Natural killer cell treated with Interleukin-12 subunit alpha and Interleukin-12 subunit beta and Interleukin-15 and Interleukin-18, amount 100 ng/mL, for 72 hours (primary cell): ENCODE results near the gene SLC9A9. TPM values are rescaled to one million over a fixed set of nuclear protein-coding genes. Genes with fewer than 3 reads are reported as not detected.
"Not testable (repeated sequence)": the region's sequence is repeated elsewhere in the genome, so short reads cannot be mapped to it uniquely, and the experiment has no call there.

Experiments used
- ATAC-seq, 2 donors: fragments of 150-1000 bp; cut with Tn5 transposase in 1 of 2; sonication (Bioruptor Pico), chemical (Tn5 transposase) in 1 of 2; 2 replicates each; pipeline ENCODE4 v1.10.0; 2021
- DNase-seq: peaks from one replicate; pipeline ENCODE4 v3.0.0; 2022; ENCODE audit warnings: low spot score
- H3K27ac Mint-ChIP-seq, 2 donors: 1 replicate in 1 of 2; 2 replicates in 1 of 2; pipeline ENCODE4 v1.8.0; 2022; ENCODE audit warnings: mixed read lengths in 2 of 2, mild to moderate bottlenecking in 1 of 2, moderate library complexity in 1 of 2
- H3K27me3 Mint-ChIP-seq, 2 donors: 1 replicate in 1 of 2; 2 replicates in 1 of 2; pipeline ENCODE4 v1.8.0; 2022; ENCODE audit warnings: mixed read lengths in 2 of 2
- H3K36me3 Mint-ChIP-seq: one replicate; pipeline ENCODE4 v1.8.0; 2022; ENCODE audit warnings: mixed read lengths
- H3K4me1 Mint-ChIP-seq, 2 donors: 1 replicate in 1 of 2; 2 replicates in 1 of 2; pipeline ENCODE4 v1.8.0; 2022; ENCODE audit warnings: low read depth in 2 of 2, mixed read lengths in 2 of 2, mild to moderate bottlenecking in 1 of 2
- H3K4me3 Mint-ChIP-seq: one replicate; pipeline ENCODE4 v1.8.0; 2022; ENCODE audit warnings: mixed read lengths
- H3K9me3 Mint-ChIP-seq: 2 replicates; pipeline ENCODE4 v1.8.0; 2022; ENCODE audit warnings: mixed read lengths
- total RNA-seq, 2 donors: library from RNA; stranded (reverse); gene quantifications; one replicate each; pipeline ENCODE4 v1.2.3, GENCODE V29; 2022

The SLC9A9 gene
- total RNA-seq, 2 donors from 2014 or later: 11.0 to 11.9 TPM

GRCh38 chr3:143707848-143708247 is 140.4 kb downstream of the SLC9A9 start:
- ATAC-seq (no peak), DNase-seq (no peak)
- Mint-ChIP-seq H3K4me1 (no peaks in the 10 kb centered on the region), H3K4me3 (no peak overlapping the region), H3K36me3 (no peaks in the 10 kb centered on the region), H3K9me3 (no peaks in the 10 kb centered on the region), H3K27me3 (no peaks in the 10 kb centered on the region), H3K27ac (no peak overlapping the region)

DNA sequence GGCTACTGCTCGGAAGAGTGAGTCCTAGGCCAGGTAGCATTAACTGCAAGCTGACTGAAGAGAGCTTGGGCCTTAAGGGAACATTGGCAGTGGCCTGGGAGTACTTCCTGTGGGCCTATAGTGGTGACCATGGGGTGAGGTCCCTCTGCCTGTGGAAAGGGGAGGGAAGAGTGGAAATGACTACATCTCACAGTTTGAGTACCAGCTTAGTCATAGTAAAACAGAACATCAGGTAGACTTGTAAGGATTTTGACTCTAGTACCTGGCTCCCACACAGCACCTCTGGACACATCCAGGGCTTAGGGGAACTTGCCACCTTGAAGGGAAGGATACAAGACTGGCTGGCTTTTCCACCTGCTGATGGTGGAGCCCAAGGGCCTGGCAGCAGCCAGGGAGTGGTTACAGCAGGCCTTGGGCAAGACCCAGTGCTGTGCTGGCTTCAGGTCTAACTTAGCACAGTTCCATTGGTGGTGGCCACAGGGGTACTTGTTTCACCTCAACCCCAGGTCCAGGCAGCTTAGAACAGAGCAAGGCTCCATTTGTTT is 147.8 kb downstream of the SLC9A9 start:
- Mint-ChIP-seq H3K27ac (no peak overlapping the region), H3K9me3 (no peaks in the 10 kb centered on the region), H3K4me3 (no peak overlapping the region), H3K4me1 (no peaks in the 10 kb centered on the region), H3K36me3 (no peaks in the 10 kb centered on the region), H3K27me3 (no peaks in the 10 kb centered on the region)
- DNase-seq (no peak), ATAC-seq (no peak)

GRCh38 chr3:143699424-143699823 is 148.8 kb downstream of the SLC9A9 start:
- no peak for ATAC-seq
- no peak overlapping the region for H3K4me3 Mint-ChIP-seq

GRCh38 chr3:143698682-143699303 is 149.5 kb downstream of the SLC9A9 start:
- Mint-ChIP-seq H3K27me3 (no peaks in the 10 kb centered on the region), H3K27ac (no peak overlapping the region), H3K4me1 (no peaks in the 10 kb centered on the region), H3K36me3 (no peaks in the 10 kb centered on the region), H3K4me3 (no peak overlapping the region), H3K9me3 (no peaks in the 10 kb centered on the region)
- no peak for ATAC-seq
- no peak for DNase-seq

More at GRCh38 chr3:143699424-143699823, 148.8 kb downstream of the SLC9A9 start:
- no peak for DNase-seq
- Mint-ChIP-seq H3K9me3 (no peaks in the 10 kb centered on the region), H3K4me1 (no peaks in the 10 kb centered on the region), H3K27me3 (no peaks in the 10 kb centered on the region), H3K27ac (no peak overlapping the region), H3K36me3 (no peaks in the 10 kb centered on the region)

DNA sequence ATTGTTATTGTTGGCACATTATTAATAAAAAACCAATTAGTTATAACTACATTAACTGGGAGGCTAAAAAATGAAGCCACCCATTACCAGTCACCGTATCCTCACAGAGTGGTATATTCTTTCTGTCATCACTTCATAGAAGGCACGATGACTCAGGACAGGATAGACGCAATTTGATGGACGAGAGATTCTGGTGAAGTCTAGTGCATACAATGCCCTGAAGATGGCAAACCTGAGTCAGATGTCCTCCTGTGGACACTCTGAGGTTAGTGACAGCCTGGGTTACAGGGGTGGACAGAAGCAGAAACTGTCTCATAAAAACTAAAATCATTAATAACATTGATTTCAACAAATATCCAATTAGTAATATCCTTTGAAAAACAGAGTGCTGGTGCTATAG is 150.3 kb downstream of the SLC9A9 start:
- no peaks in the 10 kb centered on the region for H3K27me3 Mint-ChIP-seq
- no peaks in the 10 kb centered on the region for H3K9me3 Mint-ChIP-seq
- no peak overlapping the region for H3K27ac Mint-ChIP-seq
- ATAC-seq (no peak), DNase-seq (no peak)
- no peaks in the 10 kb centered on the region for H3K36me3 Mint-ChIP-seq
- no peak overlapping the region for H3K4me3 Mint-ChIP-seq
- no peaks in the 10 kb centered on the region for H3K4me1 Mint-ChIP-seq

DNA sequence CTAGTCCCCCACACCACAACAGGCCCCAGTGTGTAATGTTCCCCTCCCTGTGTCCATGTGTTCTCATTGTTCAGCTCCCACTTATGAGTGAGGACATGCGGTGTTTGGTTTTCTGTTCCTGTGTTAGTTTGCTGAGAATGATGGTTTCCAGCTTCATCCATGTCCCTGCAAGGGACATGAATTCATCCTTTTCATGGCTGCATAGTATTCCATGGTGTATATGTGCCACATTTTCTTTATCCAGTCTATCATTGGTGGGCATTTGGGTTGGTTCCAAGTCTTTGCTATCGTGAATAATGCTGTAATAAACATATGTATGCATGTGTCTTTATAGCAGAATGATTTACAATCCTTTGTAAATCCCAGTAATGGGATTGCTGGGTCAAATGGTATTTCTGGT is 152.9 kb downstream of the SLC9A9 start:
- DNase-seq, H3K27ac Mint-ChIP-seq, ATAC-seq, H3K27me3 Mint-ChIP-seq, H3K9me3 Mint-ChIP-seq, H3K4me1 Mint-ChIP-seq, H3K36me3 Mint-ChIP-seq, H3K4me3 Mint-ChIP-seq: not testable (repeated sequence)

GRCh38 chr3:143693506-143693905 is 154.8 kb downstream of the SLC9A9 start:
- DNase-seq: no peak
- no peak overlapping the region for H3K27ac Mint-ChIP-seq
- no peaks in the 10 kb centered on the region for H3K36me3 Mint-ChIP-seq
- no peaks in the 10 kb centered on the region for H3K27me3 Mint-ChIP-seq
- no peak for ATAC-seq
- no peaks in the 10 kb centered on the region for H3K9me3 Mint-ChIP-seq
- no peaks in the 10 kb centered on the region for H3K4me1 Mint-ChIP-seq
- no peak overlapping the region for H3K4me3 Mint-ChIP-seq

DNA sequence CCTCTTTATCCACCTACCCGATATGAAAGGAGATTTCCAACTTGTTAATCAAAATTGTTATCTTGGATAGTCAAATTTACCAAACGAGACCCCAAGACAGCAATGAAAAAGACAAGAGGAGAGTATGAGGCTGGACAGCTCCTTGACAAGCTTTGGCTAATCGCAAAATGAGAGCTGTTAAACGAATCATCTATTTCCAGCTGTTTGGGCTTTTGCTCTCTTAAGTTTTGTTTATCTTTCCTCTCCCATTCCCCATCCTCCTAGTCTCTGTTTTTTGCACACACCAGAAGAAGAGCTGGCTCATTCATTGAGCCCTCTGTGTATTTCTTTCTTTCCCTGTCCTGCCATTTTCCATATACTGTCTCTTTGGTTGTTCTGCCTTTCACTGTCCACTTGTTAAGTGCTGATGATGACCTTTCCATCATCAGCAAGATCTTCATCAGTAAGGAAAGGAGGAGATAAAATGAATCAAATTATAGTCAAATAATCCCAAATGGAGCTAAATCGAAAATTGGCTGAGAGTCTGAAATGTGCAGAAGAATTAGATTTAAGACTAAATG is 161.6 kb downstream of the SLC9A9 start:
- Mint-ChIP-seq H3K9me3 (no peaks in the 10 kb centered on the region), H3K27ac (no peak overlapping the region), H3K27me3 (no peaks in the 10 kb centered on the region), H3K4me3 (no peak overlapping the region), H3K36me3 (no peaks in the 10 kb centered on the region), H3K4me1 (no peaks in the 10 kb centered on the region)
- DNase-seq (no peak), ATAC-seq (no peak)

- Mint-ChIP-seq H3K27me3 (no peaks in the 10 kb centered on the region), H3K27ac (no peak overlapping the region), H3K4me1 (no peaks in the 10 kb centered on the region), H3K36me3 (no peaks in the 10 kb centered on the region), H3K4me3 (no peak overlapping the region), H3K9me3 (no peaks in the 10 kb centered on the region)
- no peak for ATAC-seq
- no peak for DNase-seq
These were observed 162.8 kb downstream of the SLC9A9 start for GRCh38 chr3:143685491-143685890.

DNA sequence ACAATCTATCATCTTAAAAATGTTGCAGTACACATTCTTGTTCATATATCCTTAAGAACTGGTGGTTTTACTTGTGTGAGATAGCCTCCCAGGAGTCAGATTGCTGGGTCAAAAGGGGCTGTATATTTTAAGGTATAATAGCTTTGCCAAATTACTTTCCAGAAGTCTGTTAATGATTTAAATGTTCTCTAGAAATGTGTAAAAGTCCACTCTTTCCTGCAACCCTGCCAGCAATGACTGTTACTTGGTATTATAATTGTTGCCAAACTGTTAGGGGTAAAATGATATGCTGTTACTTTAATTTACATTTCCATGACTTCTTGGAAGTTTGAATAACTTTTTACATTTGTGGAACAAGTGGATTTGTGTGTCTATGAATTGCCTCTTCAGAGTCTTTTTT is 170.8 kb downstream of the SLC9A9 start:
- H3K4me3 Mint-ChIP-seq: no peak overlapping the region
- no peaks in the 10 kb centered on the region for H3K9me3 Mint-ChIP-seq
- ATAC-seq (no peak), DNase-seq (no peak)
- peaks cover 6% of the 10 kb centered on the region in 2 donors for H3K4me1 Mint-ChIP-seq
- no peaks in the 10 kb centered on the region for H3K36me3 Mint-ChIP-seq
- H3K27ac Mint-ChIP-seq: no peak overlapping the region
- no peaks in the 10 kb centered on the region for H3K27me3 Mint-ChIP-seq

DNA sequence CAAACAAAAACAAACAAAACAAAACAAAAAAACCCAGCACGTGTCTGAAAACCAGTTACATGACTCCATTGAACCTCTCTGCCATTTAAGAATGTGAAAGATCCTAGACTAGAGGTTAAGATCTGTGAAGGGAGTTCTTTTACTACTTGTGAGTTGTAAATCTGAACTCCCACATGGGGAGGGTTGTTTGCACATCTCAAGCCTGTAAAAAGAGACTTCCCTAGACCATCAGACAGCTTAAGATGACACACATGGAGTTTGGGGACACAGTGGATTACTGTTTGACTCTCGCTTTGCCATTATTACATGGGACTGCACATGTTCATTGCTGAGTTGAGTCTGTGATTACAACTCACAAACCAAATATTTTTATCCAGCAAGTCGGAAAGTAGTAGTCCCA is 171.5 kb downstream of the SLC9A9 start:
- Mint-ChIP-seq H3K4me3 (no peak overlapping the region), H3K9me3 (no peaks in the 10 kb centered on the region), H3K27me3 (no peaks in the 10 kb centered on the region), H3K36me3 (no peaks in the 10 kb centered on the region), H3K4me1 (peaks cover 6% of the 10 kb centered on the region in 2 donors), H3K27ac (no peak overlapping the region)
- ATAC-seq: no peak
- DNase-seq: no peak

DNA sequence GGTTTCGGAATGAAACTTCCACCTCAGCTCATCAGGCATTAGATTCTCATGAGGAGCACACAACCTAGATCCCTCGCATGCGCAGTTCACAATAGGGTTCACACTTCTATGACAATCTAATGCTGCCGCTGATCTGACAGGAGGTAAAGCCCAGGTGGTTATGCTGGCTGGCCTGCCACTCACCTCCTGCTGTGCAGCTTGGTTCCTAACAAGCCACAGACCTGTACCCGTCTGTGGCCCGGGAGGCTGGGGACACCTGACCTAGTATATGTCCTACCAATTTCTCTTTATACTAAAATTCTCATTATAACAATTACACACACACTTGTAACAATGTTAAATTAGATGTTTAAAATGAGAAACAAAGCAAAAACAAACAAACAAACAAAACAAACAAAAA is 172.2 kb downstream of the SLC9A9 start:
- peaks cover 6% of the 10 kb centered on the region in 2 donors for H3K4me1 Mint-ChIP-seq
- H3K27ac Mint-ChIP-seq: no peak overlapping the region
- H3K9me3 Mint-ChIP-seq: no peaks in the 10 kb centered on the region
- no peak for ATAC-seq
- no peak for DNase-seq
- H3K27me3 Mint-ChIP-seq: no peaks in the 10 kb centered on the region
- no peaks in the 10 kb centered on the region for H3K36me3 Mint-ChIP-seq
- no peak overlapping the region for H3K4me3 Mint-ChIP-seq

- H3K27ac Mint-ChIP-seq: peak overlapping the region in 1 of 2 donors; percentile 29
- H3K27me3 Mint-ChIP-seq: no peaks in the 10 kb centered on the region
- DNase-seq: peak; percentile 82
- ATAC-seq: peak; percentile 84 to 88
- H3K4me1 Mint-ChIP-seq: peaks cover 6% of the 10 kb centered on the region in 2 donors
- H3K9me3 Mint-ChIP-seq: no peaks in the 10 kb centered on the region
- peak overlapping the region; percentile 59 for H3K4me3 Mint-ChIP-seq
- no peaks in the 10 kb centered on the region for H3K36me3 Mint-ChIP-seq
These were observed 173.9 kb downstream of the SLC9A9 start for GRCh38 chr3:143674100-143674968.
